B cell (primary cell): ENCODE results near the gene SELENOS. TPM values are rescaled to one million over a fixed set of nuclear protein-coding genes. Genes with fewer than 3 reads are reported as not detected.
"Not testable (repeated sequence)": the region's sequence is repeated elsewhere in the genome, so short reads cannot be mapped to it uniquely, and the experiment has no call there.

ENCODE experiments used
- ATAC-seq: fragments of 200-7000 bp; cut with Tn5 transposase; one replicate; pipeline ENCODE4 v1.10.0; 2021; ENCODE audit warnings: low read depth, mild to moderate bottlenecking, moderate number of reproducible peaks, moderate library complexity
- CTCF ChIA-PET: fragments of 350-600 bp; sonication (Branson Sonifier 250); formaldehyde crosslinking; loops from one replicate; lab custom pipeline; 2021; ENCODE audit warnings: antibody characterized with exemption, inconsistent platforms; lab: Charles Lee
- POLR2A ChIA-PET: fragments of 350-600 bp; sonication (Branson Sonifier 250); formaldehyde crosslinking; loops from one replicate; lab custom pipeline; 2021; ENCODE audit warnings: antibody characterized with exemption; lab: Charles Lee
- DNase-seq: peaks from one replicate; pipeline ENCODE4 v3.0.0; 2013
- H2AFZ ChIP-seq: 2 replicates; pipeline ENCODE4 v1.6.1; 2012; ENCODE audit warnings: mild to moderate bottlenecking, low read depth, low read length; ENCODE audit not compliant: insufficient read depth, poor library complexity, severe bottlenecking
- H3K27ac ChIP-seq, 2 donors: 1 replicate in 1 of 2; 2 replicates in 1 of 2; pipeline ENCODE4 v1.5.1; 2012 to 2013; ENCODE audit warnings: low read length in 2 of 2, mild to moderate bottlenecking in 2 of 2, moderate library complexity in 1 of 2
- H3K27me3 ChIP-seq, 4 experiments: fragments of 200-600 bp in 1 of 4; sonication (generic) in 1 of 4; replicated peaks in 1 of 4; 1 replicate in 2 of 4; 2 replicates in 2 of 4; pipeline versions ENCODE4 v1.6.1 to v1.7.0; 2013 to 2016; ENCODE audit warnings: low read length in 3 of 4, mild to moderate bottlenecking in 2 of 4, mixed read lengths in 1 of 4, moderate library complexity in 1 of 4; ENCODE audit not compliant: insufficient read depth in 4 of 4, control insufficient read depth in 3 of 4; ENCODE audit errors: control extremely low read depth in 1 of 4
- H3K36me3 ChIP-seq, 2 experiments: replicated peaks in 1 of 2; 1 replicate in 1 of 2; 2 replicates in 1 of 2; pipeline versions ENCODE4 v1.6.1 to v1.7.1; 2013; ENCODE audit warnings: low read length in 1 of 2; ENCODE audit not compliant: insufficient read depth in 2 of 2, control insufficient read depth in 1 of 2; ENCODE audit errors: control extremely low read depth in 1 of 2, extremely low read depth in 1 of 2
- H3K4me1 ChIP-seq, 2 donors: fragments of 200-600 bp in 1 of 2; sonication (generic) in 1 of 2; 1 replicate in 1 of 2; 2 replicates in 1 of 2; pipeline versions ENCODE4 v1.5.1 to v1.6.1; 2013 to 2017; ENCODE audit warnings: low read length in 2 of 2; ENCODE audit not compliant: control insufficient read depth in 2 of 2, insufficient read depth in 2 of 2
- H3K4me2 ChIP-seq: replicated peaks from 2 replicates; pipeline ENCODE3; 2012; ENCODE audit warnings: mild to moderate bottlenecking, low read depth, low read length; ENCODE audit not compliant: poor library complexity, severe bottlenecking
- H3K4me3 ChIP-seq, 5 experiments: fragments of 200-600 bp in 1 of 5; sonication (generic) in 1 of 5; 1 replicate in 3 of 5; 2 replicates in 2 of 5; pipeline versions ENCODE4 v1.5.1 to v1.7.0; 2011 to 2016; ENCODE audit warnings: low read length in 4 of 5, mild to moderate bottlenecking in 4 of 5, low read depth in 2 of 5, control low read depth in 1 of 5, moderate library complexity in 1 of 5; ENCODE audit not compliant: insufficient read depth in 1 of 5; ENCODE audit errors: control extremely low read depth in 1 of 5, extremely low read depth in 1 of 5
- H3K79me2 ChIP-seq: fragments of 200-600 bp; sonication (generic); one replicate; pipeline ENCODE4 v1.6.0; 2016; ENCODE audit warnings: low read length; ENCODE audit not compliant: control insufficient read depth, insufficient read depth
- H3K9ac ChIP-seq: fragments of 200-600 bp; sonication (generic); 2 replicates; pipeline ENCODE4 v1.6.1; 2017; ENCODE audit warnings: mild to moderate bottlenecking, low read length, moderate library complexity
- H3K9me3 ChIP-seq, 3 donors: one replicate each; pipeline versions ENCODE4 v1.6.1 to v1.7.1; 2013; ENCODE audit warnings: low read length in 2 of 3; ENCODE audit not compliant: control insufficient read depth in 2 of 3, insufficient read depth in 1 of 3; ENCODE audit errors: control extremely low read depth in 1 of 3
- H4K20me1 ChIP-seq: 2 replicates; pipeline ENCODE4 v1.6.0; 2012; ENCODE audit warnings: mild to moderate bottlenecking, low read length; ENCODE audit not compliant: insufficient read depth, control insufficient read depth, poor library complexity, severe bottlenecking
- H3K27ac Mint-ChIP-seq: one replicate; pipeline ENCODE4 v1.8.0; 2021; ENCODE audit warnings: mixed read lengths
- H3K27me3 Mint-ChIP-seq: one replicate; pipeline ENCODE4 v1.8.0; 2021; ENCODE audit warnings: mixed read lengths
- H3K4me1 Mint-ChIP-seq: one replicate; pipeline ENCODE4 v1.8.0; 2021; ENCODE audit warnings: mixed read lengths
- H3K4me3 Mint-ChIP-seq: one replicate; pipeline ENCODE4 v1.8.0; 2021; ENCODE audit warnings: mixed read lengths
- H3K9me3 Mint-ChIP-seq: one replicate; pipeline ENCODE4 v1.8.0; 2022; ENCODE audit warnings: mixed read lengths; ENCODE audit not compliant: insufficient read depth
- EZH2 ChIP-seq: IDR thresholded peaks from 2 replicates; pipeline ENCODE4 v1.6.1; 2012; ENCODE audit warnings: borderline replicate concordance, low read depth, mild to moderate bottlenecking, moderate library complexity, low read length; ENCODE audit not compliant: insufficient read depth, poor library complexity, severe bottlenecking
- WGBS: methylation state at CpG from one replicate; pipeline ENCODE4 v1.1.5; 2013; ENCODE audit warnings: missing lambda C conversion rate; ENCODE audit not compliant: insufficient coverage; 5-methylcytosine and 5-hydroxymethylcytosine counted together
- intact Hi-C: fragments of 100-400 bp; cut with micrococcal nuclease; formaldehyde crosslinking; loops from one replicate; pipeline ENCODE4 v1.10.0; 2022
- polyA plus RNA-seq: library from polyadenylated mRNA; depleted of rRNA; stranded (reverse); fragments of >200 nt; gene quantifications from 2 replicates; pipeline ENCODE4 v1.2.3, GENCODE V29; 2012
- total RNA-seq, 2 donors: library from RNA; stranded (reverse); fragments of 120-200 nt in 1 of 2; gene quantifications; 1 replicate in 1 of 2; 2 replicates in 1 of 2; pipeline versions ENCODE4 v1.2.3 to v1.2.4, GENCODE V29; 2013 to 2022
- TF ChIP-seq, protein P1 (sequence below): fragments of 200-600 bp; IDR thresholded peaks from one replicate; pipeline ENCODE4 v1.8.0; 2022; ENCODE audit warnings: antibody characterized with exemption, mild to moderate bottlenecking

The SELENOS gene
- total and polyA plus RNA-seq, 2 donors (not counting 1 experiment from before 2014, with no cell fraction given): 14.2 to 26.8 TPM

DNA sequence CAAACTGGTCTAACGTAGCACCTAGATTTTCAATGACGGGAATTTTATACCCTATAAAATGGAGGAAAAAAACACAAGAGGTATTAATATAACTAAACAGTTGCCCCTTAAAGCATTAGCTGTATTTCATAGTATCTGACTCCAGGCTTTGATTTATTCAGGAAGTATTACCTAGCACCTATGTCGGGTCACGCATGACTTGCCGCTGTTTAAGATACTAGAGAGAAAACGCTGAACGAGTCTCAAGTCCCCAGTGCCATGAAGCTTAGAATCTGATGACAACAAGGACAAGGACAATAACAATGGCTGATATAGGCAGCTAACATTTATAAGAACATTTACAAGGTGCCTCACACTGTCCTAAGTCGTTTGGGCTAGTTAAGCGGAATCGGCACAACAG lies 15.8 kb upstream of the SELENOS start:
- Mint-ChIP-seq H3K4me1 (peaks cover 54% of the 10 kb centered on the region), H3K4me3 (peak overlapping the region; percentile 96), H3K9me3 (no peaks in the 10 kb centered on the region), H3K27me3 (no peaks in the 10 kb centered on the region), H3K27ac (peak overlapping the region; percentile 98)
- Histone ChIP-seq H2AFZ (no peak overlapping the region), H3K4me2 (peak overlapping the region; percentile 81), H3K79me2 (peaks cover 65% of the 10 kb centered on the region), H3K9ac (peak overlapping the region; percentile 90), H3K36me3 (peaks cover 9 to 30% of the 10 kb centered on the region in 2 experiments), H3K27ac (peak overlapping the region in 1 of 2 donors; percentile 91), H4K20me1 (peaks cover 63% of the 10 kb centered on the region), H3K4me3 (peak overlapping the region in 4 of 5 experiments; percentile 93 to 96 (median 94)), H3K4me1 (peaks cover 29 to 30% of the 10 kb centered on the region in 2 donors), H3K27me3 (no peaks in the 10 kb centered on the region), H3K9me3 (peaks cover 0 to 4% (median 0%) of the 10 kb centered on the region in 3 donors)
- ChIA-PET CTCF (interaction anchor here (0.7 to 13.9 kb wide), 9 partner anchors 8 to 360 kb away, joined by 3 to 159 read pairs (median 4); partner anchors contain the start of gene TM2D3), POLR2A (interaction anchor here (1.3 kb wide), 1 partner anchor 10 kb away, joined by 3 read pairs; no protein-coding TSS in a partner anchor)
- ATAC-seq: no peak
- peak; percentile 56 for DNase-seq
- WGBS: 47% methylated on average over 6 of the region's 10 CpGs
- intact Hi-C loops: loop anchor here (5.0 kb wide), 1 partner anchor 371 kb away; no protein-coding TSS in a partner anchor
- no peak for TF ChIP-seq EZH2

DNA sequence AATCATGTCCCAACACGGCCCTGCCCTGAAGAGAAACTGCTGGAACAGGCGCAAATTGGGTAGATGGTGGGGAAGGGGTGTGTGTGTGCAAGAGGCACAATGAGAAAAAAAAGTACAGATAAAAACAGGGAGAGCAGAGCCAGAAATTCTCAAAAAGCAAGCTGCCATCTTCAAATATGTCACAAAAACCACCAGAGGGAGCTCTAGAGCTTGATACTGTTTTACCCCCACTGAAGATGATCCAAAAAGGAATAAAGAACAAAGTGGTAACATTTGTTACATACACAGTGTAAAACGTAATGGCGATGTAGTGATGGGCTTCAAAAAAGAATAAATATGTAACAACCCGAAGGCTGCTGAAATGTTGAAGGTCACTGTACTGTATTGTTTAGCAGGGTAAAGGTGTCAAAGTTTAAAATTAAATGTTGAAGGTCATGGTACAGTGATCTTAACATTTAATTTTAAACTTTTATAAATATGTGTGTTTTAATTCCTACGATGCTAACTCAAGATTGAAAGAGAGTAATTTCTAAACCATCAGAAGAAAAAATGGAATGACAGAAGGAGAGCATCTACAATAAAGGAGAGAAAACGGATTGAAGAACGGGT lies 11.7 kb upstream of the SELENOS start:
- Histone ChIP-seq H3K36me3 (peaks cover 11 to 65% of the 10 kb centered on the region in 2 experiments), H3K4me3 (no peak overlapping the region), H2AFZ (no peak overlapping the region), H3K9ac (no peak overlapping the region), H3K27me3 (no peaks in the 10 kb centered on the region), H4K20me1 (peaks cover 77% of the 10 kb centered on the region), H3K4me2 (no peak overlapping the region), H3K4me1 (peaks cover 18 to 23% of the 10 kb centered on the region in 2 donors), H3K79me2 (peaks cover 78% of the 10 kb centered on the region), H3K27ac (peak overlapping the region in 1 of 2 donors; percentile 4), H3K9me3 (no peaks in the 10 kb centered on the region)
- H3K4me3 Mint-ChIP-seq: no peak overlapping the region
- intact Hi-C loops: no loop called here
- ATAC-seq: no peak
- H3K27ac Mint-ChIP-seq: peak overlapping the region; percentile 27
- peaks cover 39% of the 10 kb centered on the region for H3K4me1 Mint-ChIP-seq
- TF ChIP-seq, protein P1, sequence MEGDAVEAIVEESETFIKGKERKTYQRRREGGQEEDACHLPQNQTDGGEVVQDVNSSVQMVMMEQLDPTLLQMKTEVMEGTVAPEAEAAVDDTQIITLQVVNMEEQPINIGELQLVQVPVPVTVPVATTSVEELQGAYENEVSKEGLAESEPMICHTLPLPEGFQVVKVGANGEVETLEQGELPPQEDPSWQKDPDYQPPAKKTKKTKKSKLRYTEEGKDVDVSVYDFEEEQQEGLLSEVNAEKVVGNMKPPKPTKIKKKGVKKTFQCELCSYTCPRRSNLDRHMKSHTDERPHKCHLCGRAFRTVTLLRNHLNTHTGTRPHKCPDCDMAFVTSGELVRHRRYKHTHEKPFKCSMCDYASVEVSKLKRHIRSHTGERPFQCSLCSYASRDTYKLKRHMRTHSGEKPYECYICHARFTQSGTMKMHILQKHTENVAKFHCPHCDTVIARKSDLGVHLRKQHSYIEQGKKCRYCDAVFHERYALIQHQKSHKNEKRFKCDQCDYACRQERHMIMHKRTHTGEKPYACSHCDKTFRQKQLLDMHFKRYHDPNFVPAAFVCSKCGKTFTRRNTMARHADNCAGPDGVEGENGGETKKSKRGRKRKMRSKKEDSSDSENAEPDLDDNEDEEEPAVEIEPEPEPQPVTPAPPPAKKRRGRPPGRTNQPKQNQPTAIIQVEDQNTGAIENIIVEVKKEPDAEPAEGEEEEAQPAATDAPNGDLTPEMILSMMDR: peak; percentile 80
- TF ChIP-seq EZH2: no peak
- no CpG with 5 or more reads among the region's 8 CpGs for WGBS
- H3K9me3 Mint-ChIP-seq: no peaks in the 10 kb centered on the region
- ChIA-PET POLR2A (no interaction called here), CTCF (interaction anchor here (1.0 to 3.9 kb wide), 23 partner anchors 8 to 687 kb away, joined by 3 to 75 read pairs (median 6); partner anchors contain the start of genes ASB7 and LINS1)
- H3K27me3 Mint-ChIP-seq: no peaks in the 10 kb centered on the region
- peak; percentile 75 for DNase-seq

DNA sequence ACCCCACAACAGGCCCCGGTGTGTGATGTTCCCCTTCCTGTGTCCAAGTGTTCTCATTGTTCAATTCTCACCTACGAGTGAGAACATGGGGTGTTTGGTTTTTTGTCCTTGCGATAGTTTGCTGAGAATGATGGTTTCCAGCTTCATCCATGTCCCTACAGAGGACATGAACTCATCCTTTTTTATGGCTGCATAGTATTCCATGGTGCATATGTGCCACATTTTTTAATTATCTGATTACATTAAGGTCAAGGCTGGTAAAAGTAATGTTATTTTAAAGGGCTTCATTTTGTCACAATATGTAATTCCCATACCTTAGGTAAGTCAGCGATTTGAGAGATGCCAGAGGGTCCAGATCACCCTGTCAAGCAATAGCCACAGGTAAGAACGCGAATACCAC lies 10.1 kb upstream of the SELENOS start:
- peaks cover 28% of the 10 kb centered on the region for H3K4me1 Mint-ChIP-seq
- H3K27ac Mint-ChIP-seq, H3K27ac ChIP-seq, H3K9me3 ChIP-seq, POLR2A ChIA-PET, ATAC-seq, H3K27me3 ChIP-seq, H3K4me3 ChIP-seq, H3K9me3 Mint-ChIP-seq, H3K4me2 ChIP-seq, H3K4me3 Mint-ChIP-seq, H3K4me1 ChIP-seq, H3K27me3 Mint-ChIP-seq, H3K9ac ChIP-seq, H2AFZ ChIP-seq, DNase-seq, intact Hi-C loops: not testable (repeated sequence)
- peaks cover 61% of the 10 kb centered on the region for H3K79me2 ChIP-seq
- CTCF ChIA-PET: interaction anchor here (0.6 to 3.9 kb wide), 10 partner anchors 9 to 436 kb away, joined by 3 to 75 read pairs (median 6); no protein-coding TSS in a partner anchor
- peaks cover 13 to 77% of the 10 kb centered on the region in 2 experiments for H3K36me3 ChIP-seq
- no CpG with 5 or more reads among the region's 6 CpGs for WGBS
- peaks cover 61% of the 10 kb centered on the region for H4K20me1 ChIP-seq
